Measurements from ENCODE around the gene GRIN2A.
A peak's percentile ranks its signal among the peaks of the same experiment; 100 is the strongest.

The GRIN2A gene

DNA sequence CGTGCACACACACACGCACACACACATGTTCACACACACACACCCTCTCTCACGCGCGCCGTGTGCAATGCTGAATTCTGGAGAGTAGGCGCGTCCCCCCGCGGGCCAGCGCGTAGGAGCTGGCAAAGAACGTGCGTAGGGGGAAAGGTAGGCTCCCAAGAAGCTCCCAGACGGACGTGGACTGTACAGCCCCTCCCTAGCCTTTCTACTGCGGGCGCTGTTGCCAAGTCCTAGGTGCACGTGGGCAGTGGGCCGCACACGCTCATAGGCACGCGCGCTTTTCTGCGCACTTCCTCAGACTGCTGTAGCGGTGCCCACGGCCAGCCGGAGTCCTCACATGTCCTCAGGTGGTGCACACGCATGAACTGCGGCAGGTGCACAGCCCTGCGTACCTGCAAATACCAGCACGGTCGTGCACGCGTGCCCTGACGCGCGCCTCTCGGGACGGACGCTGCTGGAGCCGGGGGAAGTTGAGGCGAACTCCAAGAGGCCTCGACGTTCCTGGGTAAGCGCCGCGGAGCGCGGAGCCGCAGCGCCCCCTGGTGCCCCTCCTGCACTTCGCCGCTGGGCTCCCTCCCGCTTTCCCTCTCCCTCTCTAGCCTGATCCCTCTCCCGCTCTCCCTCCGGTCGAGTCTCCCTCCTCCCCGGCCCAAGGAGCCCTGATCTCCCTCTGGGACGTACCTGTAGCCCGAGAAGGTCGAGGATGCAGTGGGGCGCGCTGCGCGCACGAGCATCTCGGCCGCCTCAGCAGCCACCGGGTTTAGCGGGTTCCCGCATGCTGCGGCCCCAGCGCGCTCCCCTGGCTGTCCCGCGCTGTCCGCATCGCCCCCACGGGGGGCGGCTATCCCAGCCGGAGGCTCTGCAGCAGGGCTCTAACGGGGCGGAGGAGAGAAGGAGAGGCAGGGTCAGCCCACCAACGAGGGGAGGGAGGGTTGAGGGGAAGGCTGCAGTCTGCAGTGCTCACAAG is 749 bp downstream of the GRIN2A start:
- DNase-seq (ENCODE audit: low read depth in 2 of 3, low spot score in 2 of 3) = peak in 2 of 3 experiments; percentile 23 to 30

DNA sequence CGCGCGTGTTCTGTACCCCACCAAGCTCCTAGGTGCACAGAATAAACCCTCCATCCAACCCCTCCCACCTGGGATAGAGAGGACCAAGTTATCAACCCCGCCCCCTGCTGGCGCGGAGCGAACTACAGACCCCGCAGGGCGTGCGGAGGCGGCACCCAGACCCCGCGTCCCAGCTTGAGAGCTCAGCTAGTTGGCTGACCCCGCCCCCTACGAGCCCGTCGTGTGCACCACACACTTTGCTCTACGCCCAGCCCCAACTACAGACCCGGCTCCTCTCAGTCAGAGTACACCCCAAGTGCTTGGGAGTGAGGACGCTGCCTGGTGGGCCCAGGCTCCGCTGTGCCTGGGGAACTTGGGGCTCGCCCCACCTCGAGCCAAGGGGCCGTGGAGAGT is 1.5 kb downstream of the GRIN2A start:
- DNase-seq (ENCODE audit: low read depth in 2 of 3, low spot score in 2 of 3) = no peak

DNA sequence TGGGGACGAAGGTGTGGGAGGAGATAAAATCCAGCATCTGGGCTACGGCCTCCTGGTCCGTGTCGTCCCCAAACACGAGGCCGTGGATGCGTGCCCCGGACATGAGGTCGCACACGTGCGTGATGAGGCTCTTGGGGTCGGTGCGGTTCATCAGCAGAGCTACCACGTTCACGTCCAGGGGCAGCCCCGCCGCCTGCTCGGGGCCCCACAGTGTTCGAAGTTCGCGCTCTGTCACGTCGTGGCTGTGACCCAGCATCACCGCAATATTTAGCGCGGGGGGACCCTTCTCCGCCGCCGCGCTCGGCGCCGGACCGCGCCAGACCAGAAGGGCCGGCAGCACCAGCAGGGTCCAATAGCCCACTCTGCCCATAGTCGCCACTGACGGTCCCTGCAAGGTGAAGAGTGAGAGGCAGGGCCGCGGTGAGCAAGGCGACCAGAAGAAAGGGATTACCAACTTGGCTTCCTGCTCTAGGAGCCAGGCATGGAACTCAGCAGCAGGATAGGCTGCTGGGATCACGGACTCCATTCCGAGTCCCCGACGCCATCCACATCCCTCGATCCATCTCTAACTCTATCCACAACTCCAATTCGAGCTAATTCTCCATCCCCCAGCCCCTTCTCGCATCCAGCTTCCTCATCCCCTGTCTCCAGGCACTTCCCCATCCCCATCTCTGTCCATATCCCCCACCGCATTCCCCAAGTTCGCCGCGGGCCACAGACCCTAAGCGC is 2.0 kb downstream of the GRIN2A start:
- DNase-seq (ENCODE audit: low read depth in 2 of 3, low spot score in 2 of 3) = no peak

DNA sequence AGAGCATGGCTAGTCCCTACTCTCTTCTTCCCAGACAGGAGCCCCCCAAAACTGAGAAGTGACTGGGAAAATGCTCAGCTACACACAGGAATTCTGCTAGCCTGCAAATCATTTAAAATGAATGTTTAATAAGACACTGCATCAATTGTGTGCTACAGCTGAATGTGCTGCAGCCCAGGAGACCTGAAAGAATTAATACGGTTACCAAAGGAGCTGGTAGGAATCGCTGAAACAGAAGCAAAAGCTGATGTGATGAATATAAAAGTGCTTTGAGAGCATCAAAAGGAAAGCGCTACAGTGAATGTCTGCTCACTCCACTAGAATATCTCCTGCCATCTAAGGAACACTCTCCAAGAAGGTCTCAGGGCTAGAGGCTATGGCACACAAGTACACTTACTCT is 3.7 kb downstream of the GRIN2A start:
- no peak for DNase-seq (ENCODE audit: low read depth in 2 of 3, low spot score in 2 of 3)

DNA sequence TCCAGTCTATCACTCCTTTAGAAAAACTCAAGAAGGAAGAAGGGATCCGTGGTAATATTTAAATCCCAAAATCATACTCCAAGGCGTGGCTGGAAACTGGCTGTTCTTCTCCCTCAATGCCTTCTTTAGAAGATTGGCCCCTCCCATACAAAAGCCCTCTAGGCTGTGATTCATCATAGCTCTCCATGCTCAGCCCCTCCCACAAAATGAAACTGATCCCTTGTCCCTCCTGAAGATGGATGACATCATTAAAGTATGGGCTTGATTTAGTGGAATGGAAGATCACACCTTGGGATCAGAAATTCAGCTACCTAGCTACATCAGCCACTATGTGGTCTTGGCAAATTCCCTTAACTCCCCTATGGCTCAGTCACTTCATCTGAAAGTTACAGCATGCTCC is 4.1 kb downstream of the GRIN2A start:
- DNase-seq (ENCODE audit: low read depth in 2 of 3, low spot score in 2 of 3) = no peak

GRCh38 chr16:10172848-10173655 is 9.2 kb downstream of the GRIN2A start:
- DNase-seq (ENCODE audit: low read depth in 2 of 3, low spot score in 2 of 3) = no peak

DNA sequence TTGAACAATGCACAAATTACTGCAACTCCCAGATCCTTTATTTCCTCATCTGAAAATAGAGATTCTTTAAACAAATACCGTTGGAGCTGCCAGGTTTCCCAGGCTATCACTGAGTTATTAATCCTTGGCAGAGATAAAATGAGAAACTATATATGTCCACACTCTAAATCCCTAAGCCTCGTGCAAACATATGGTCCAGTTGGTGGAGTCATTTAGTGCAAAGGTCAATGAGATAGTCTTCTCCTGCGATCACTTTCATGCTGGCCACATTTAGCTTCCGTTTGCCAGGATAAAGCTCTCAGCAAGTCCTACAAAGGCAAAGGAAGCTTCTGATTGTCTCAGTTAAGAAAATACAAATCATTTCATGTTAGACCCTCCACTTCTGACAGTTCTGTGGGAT is 11.0 kb downstream of the GRIN2A start:
- no peak for DNase-seq (ENCODE audit: low read depth in 2 of 3, low spot score in 2 of 3)

- DNase-seq (ENCODE audit: low read depth in 2 of 3, low spot score in 2 of 3) = no peak
Observed at GRCh38 chr16:10169904-10170410, 12.3 kb downstream of the GRIN2A start.

GRCh38 chr16:10169031-10169430 is 13.2 kb downstream of the GRIN2A start:
- no peak for DNase-seq (ENCODE audit: low read depth in 2 of 3, low spot score in 2 of 3)

GRCh38 chr16:10168258-10168657 is 14.0 kb downstream of the GRIN2A start:
- no peak for DNase-seq (ENCODE audit: low read depth in 2 of 3, low spot score in 2 of 3)

GRCh38 chr16:10165643-10166042 is 16.6 kb downstream of the GRIN2A start:
- no peak for DNase-seq (ENCODE audit: low read depth in 2 of 3, low spot score in 2 of 3)

DNA sequence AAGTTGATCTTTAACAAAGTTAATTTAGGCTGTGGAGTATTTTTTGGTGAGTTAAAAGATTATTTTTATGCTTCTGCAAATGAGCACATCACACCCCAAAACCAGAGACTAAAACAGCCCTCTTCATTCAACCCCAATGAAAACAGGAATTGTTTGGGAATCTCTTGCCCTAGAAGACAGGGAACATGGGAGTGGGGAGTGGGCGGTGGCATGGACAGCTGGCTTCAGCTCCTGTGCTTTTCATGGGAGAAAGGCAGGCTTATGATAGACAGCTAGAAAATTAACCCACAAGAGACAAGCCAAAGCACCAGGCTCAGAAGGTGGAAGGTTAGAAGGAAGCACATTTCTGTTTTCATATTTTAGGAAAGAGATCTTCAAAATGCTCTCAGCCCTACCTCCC is 19.2 kb downstream of the GRIN2A start:
- no peak for DNase-seq (ENCODE audit: low read depth in 2 of 3, low spot score in 2 of 3)

DNA sequence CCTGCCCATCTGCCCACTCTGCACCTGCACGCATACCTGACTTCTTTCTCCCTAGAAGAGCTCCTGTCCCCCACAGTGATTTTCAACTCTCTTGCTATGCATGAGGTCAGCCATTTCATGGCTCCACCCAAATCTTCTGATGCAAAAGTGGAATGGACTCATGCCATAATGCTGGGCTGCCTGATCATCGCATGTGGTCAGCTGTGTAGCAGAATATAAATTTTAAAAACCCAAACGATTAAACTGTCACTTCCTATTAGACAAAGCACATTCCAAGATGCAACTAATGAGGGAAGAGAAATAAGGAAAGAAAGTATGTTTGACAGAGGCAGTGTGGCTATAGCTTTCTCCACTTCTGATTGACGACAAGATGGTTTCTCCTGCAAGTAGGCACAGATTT is 26.1 kb downstream of the GRIN2A start:
- DNase-seq (ENCODE audit: low read depth in 2 of 3, low spot score in 2 of 3) = no peak

GRCh38 chr16:10154389-10154788 is 27.8 kb downstream of the GRIN2A start:
- DNase-seq (ENCODE audit: low read depth in 2 of 3, low spot score in 2 of 3) = no peak

- no peak for DNase-seq (ENCODE audit: low read depth in 2 of 3, low spot score in 2 of 3)
Observed at GRCh38 chr16:10153985-10154384, 28.2 kb downstream of the GRIN2A start.

GRCh38 chr16:10151718-10152117 is 30.5 kb downstream of the GRIN2A start:
- DNase-seq (ENCODE audit: low read depth in 2 of 3, low spot score in 2 of 3) = no peak

GRCh38 chr16:10150906-10151305 is 31.3 kb downstream of the GRIN2A start:
- no peak for DNase-seq (ENCODE audit: low read depth in 2 of 3, low spot score in 2 of 3)

GRCh38 chr16:10145542-10146035 is 36.6 kb downstream of the GRIN2A start:
- no peak for DNase-seq (ENCODE audit: low read depth in 2 of 3, low spot score in 2 of 3)

DNA sequence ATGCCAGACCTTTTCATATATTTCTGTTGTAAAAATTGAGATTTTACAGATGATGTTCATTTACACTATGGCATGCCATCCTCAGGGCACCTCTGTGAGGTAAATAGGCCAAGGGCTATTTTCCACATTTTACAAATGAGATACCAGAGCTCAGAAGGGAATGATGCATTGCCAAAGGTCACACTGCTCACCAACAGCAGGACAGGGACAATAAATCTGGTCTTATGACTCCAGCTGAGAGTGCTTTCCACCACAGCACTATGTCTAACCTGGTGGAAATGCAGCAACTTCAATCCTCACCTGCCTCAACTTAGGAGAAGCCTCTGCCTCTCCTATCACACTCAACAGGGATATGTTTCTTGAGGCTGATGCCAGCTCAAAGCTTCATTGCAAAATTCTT is 40.6 kb downstream of the GRIN2A start:
- DNase-seq (ENCODE audit: low read depth in 2 of 3, low spot score in 2 of 3) = no peak

GRCh38 chr16:10138881-10139280 is 43.3 kb downstream of the GRIN2A start:
- DNase-seq (ENCODE audit: low read depth in 2 of 3, low spot score in 2 of 3) = no peak

- DNase-seq (ENCODE audit: low read depth in 2 of 3, low spot score in 2 of 3) = no peak
Observed at GRCh38 chr16:10137341-10137740, 44.9 kb downstream of the GRIN2A start.

Data from activated CD8-positive, alpha-beta memory T cell treated with anti-CD3 and anti-CD28 coated beads for 48 hours (primary cell).